Islet of Langerhans (tissue), 1 donor: Measurements from ENCODE around the gene RNU1-2.
"Not testable (repeated sequence)": the region's sequence is repeated elsewhere in the genome, so short reads cannot be mapped to it uniquely, and the experiment has no call there.

Experiments
- FAIRE-seq: peaks from one replicate; lab custom pipeline; 2011; peaks lifted over from hg19 to GRCh38; lab: Jason Lieb, UNC

The RNU1-2 gene

GRCh38 chr1:16888860-16889816 is 6.6 kb upstream of the RNU1-2 start:
- no peak for FAIRE-seq

GRCh38 chr1:16890539-16891021 is 5.2 kb upstream of the RNU1-2 start:
- not testable (repeated sequence) for FAIRE-seq

- FAIRE-seq = not testable (repeated sequence)
Measured at GRCh38 chr1:16891057-16891456, 4.7 kb upstream of the RNU1-2 start.

- FAIRE-seq = not testable (repeated sequence)
Measured at GRCh38 chr1:16892978-16893525, 2.7 kb upstream of the RNU1-2 start.

- not testable (repeated sequence) for FAIRE-seq
Measured at GRCh38 chr1:16893796-16894195, 2.0 kb upstream of the RNU1-2 start.

- FAIRE-seq = not testable (repeated sequence)
Measured at GRCh38 chr1:16894338-16894737, 1.4 kb upstream of the RNU1-2 start.

- FAIRE-seq = not testable (repeated sequence)
Measured at GRCh38 chr1:16895233-16895597, 565 bp upstream of the RNU1-2 start.

GRCh38 chr1:16896316-16897055 is 706 bp downstream of the RNU1-2 start:
- FAIRE-seq = not testable (repeated sequence)

- not testable (repeated sequence) for FAIRE-seq
Measured at GRCh38 chr1:16897653-16898052, 1.9 kb downstream of the RNU1-2 start.

GRCh38 chr1:16898298-16898697 is 2.5 kb downstream of the RNU1-2 start:
- FAIRE-seq = not testable (repeated sequence)

GRCh38 chr1:16899020-16899419 is 3.2 kb downstream of the RNU1-2 start:
- not testable (repeated sequence) for FAIRE-seq

- no peak for FAIRE-seq
Measured at GRCh38 chr1:16900751-16901150, 5.0 kb downstream of the RNU1-2 start.

- not testable (repeated sequence) for FAIRE-seq
Measured at GRCh38 chr1:16901371-16901770, 5.6 kb downstream of the RNU1-2 start.

- FAIRE-seq = no peak
Measured at GRCh38 chr1:16903054-16903453, 7.3 kb downstream of the RNU1-2 start.

GRCh38 chr1:16903458-16903796 is 7.6 kb downstream of the RNU1-2 start:
- FAIRE-seq = no peak

- peak; percentile 21 for FAIRE-seq
Measured at GRCh38 chr1:16904560-16905109, 8.9 kb downstream of the RNU1-2 start.

GRCh38 chr1:16905110-16905867 is 9.5 kb downstream of the RNU1-2 start:
- no peak for FAIRE-seq

GRCh38 chr1:16905868-16906702 is 10.3 kb downstream of the RNU1-2 start:
- FAIRE-seq = no peak

- FAIRE-seq = no peak
Measured at GRCh38 chr1:16906873-16907272, 11.1 kb downstream of the RNU1-2 start.

- no peak for FAIRE-seq
Measured at GRCh38 chr1:16907870-16908758, 12.3 kb downstream of the RNU1-2 start.
